Measurements from ENCODE around the gene ARHGAP26. TPM values are rescaled to one million over a fixed set of nuclear protein-coding genes. Genes with fewer than 3 reads are reported as not detected.

Gene ARHGAP26
- total and polyA plus RNA-seq, 2 donors (not counting 3 experiments of a cell fraction or from before 2014, with no cell fraction given): 3.1 to 16.2 TPM

DNA sequence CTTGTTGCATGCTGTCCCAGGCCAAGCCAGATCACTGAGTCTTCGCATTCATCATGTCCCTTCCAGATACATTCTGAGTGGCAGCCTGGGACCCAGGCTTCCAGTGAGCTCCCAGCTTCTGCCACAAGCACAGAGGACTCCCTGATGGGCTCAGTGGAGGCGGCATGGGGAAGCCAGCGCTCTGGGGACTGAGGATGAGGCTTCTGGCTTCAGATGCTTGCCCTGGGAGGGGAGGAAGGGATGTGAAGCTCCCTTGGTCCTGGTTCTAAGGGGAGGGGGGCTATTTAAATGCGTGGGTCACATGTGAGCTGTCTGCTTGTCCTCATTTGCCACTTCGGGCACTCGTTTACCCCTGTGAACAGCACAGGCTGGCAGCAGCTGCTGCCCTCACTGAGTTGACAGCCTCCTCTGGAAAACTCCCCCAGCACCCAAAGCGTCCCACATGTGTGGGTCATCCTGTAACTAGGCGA, 459.3 kb downstream of the ARHGAP26 start:
- intact Hi-C loops (cut with micrococcal nuclease) (no loop called here), dilution Hi-C loops (cut with MboI; ENCODE audit: extremely low pct_ligation_motif_present, low sequenced_read_pairs) (no loop called here)
- no peaks in the 10 kb centered on the region for H3K79me2 ChIP-seq (ENCODE audit: control insufficient read depth, insufficient read depth, low read length)
- BruUV-seq (replicated peaks): no TSS peak
- H3K27me3 ChIP-seq (ENCODE audit: control insufficient read depth in 2 of 2, insufficient read depth in 2 of 2, low read length in 2 of 2): no peaks in the 10 kb centered on the region
- CTCF ChIA-PET: interaction anchor here (3.2 kb wide), 1 partner anchor 10 kb away, joined by 13 read pairs; no protein-coding TSS in a partner anchor
- no peak overlapping the region for H3K4me3 ChIP-seq (replicated peaks in 1 of 3; ENCODE audit: insufficient read depth in 1 of 3, low read depth in 1 of 3, low read length in 3 of 3)
- FAIRE-seq (no peak), DNase-seq (ENCODE audit: low read depth, low spot score) (no peak)
- H4K20me1 ChIP-seq (replicated peaks; ENCODE audit: control insufficient read depth, extremely low read depth, insufficient read depth, low read length): no peaks in the 10 kb centered on the region
- H3K9me1 ChIP-seq (replicated peaks; ENCODE audit: control insufficient read depth, extremely low read depth, insufficient read depth, low read length): no peaks in the 10 kb centered on the region
- no peak overlapping the region for H3K9ac ChIP-seq (replicated peaks; ENCODE audit: extremely low read depth, insufficient read depth, low read length)
- POLR2A ChIA-PET: interaction anchor here (0.7 kb wide), 1 partner anchor 10 kb away, joined by 3 read pairs; no protein-coding TSS in a partner anchor
- no peaks in the 10 kb centered on the region for H3K36me3 ChIP-seq (ENCODE audit: control insufficient read depth in 2 of 2, extremely low read depth in 1 of 2, insufficient read depth in 2 of 2, low read length in 2 of 2)
- no peak overlapping the region for H3K27ac ChIP-seq (ENCODE audit: insufficient read depth, low read depth, low read length)
- no peaks in the 10 kb centered on the region for H3K4me1 ChIP-seq (ENCODE audit: control insufficient read depth, extremely low read depth, insufficient read depth, low read length)
- TF ChIP-seq, protein P1, sequence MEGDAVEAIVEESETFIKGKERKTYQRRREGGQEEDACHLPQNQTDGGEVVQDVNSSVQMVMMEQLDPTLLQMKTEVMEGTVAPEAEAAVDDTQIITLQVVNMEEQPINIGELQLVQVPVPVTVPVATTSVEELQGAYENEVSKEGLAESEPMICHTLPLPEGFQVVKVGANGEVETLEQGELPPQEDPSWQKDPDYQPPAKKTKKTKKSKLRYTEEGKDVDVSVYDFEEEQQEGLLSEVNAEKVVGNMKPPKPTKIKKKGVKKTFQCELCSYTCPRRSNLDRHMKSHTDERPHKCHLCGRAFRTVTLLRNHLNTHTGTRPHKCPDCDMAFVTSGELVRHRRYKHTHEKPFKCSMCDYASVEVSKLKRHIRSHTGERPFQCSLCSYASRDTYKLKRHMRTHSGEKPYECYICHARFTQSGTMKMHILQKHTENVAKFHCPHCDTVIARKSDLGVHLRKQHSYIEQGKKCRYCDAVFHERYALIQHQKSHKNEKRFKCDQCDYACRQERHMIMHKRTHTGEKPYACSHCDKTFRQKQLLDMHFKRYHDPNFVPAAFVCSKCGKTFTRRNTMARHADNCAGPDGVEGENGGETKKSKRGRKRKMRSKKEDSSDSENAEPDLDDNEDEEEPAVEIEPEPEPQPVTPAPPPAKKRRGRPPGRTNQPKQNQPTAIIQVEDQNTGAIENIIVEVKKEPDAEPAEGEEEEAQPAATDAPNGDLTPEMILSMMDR (IDR thresholded peaks at IDR 0.05; ENCODE audit: extremely low read depth in 1 of 2, insufficient read depth in 1 of 2, low read depth in 1 of 2, low read length in 2 of 2): no peak
- TF ChIP-seq MYC (IDR thresholded peaks at IDR 0.05; ENCODE audit: low read depth, low read length): no peak
- no peak for TF ChIP-seq FOS (IDR thresholded peaks at IDR 0.05; ENCODE audit: borderline replicate concordance, insufficient read depth, low read length)
- TF ChIP-seq POLR2AphosphoS5 (IDR thresholded peaks at IDR 0.05; ENCODE audit: insufficient read depth, low read depth, low read length): no peak
- no peak for TF ChIP-seq EZH2 (IDR thresholded peaks at IDR 0.05; ENCODE audit: borderline replicate concordance, low read depth, low read length, severe bottlenecking)
- no peak for TF ChIP-seq POLR2A (IDR thresholded peaks at IDR 0.05; ENCODE audit: low read depth, low read length)
- H3K9me3 ChIP-seq (replicated peaks; ENCODE audit: control insufficient read depth, insufficient read depth, low read length): no peaks in the 10 kb centered on the region
- no peak overlapping the region for H3K4me2 ChIP-seq (ENCODE audit: insufficient read depth, low read length)
- H2AFZ ChIP-seq (ENCODE audit: low read depth, low read length): no peak overlapping the region
